AG08396 (cell line): Measurements from ENCODE around the gene CCNL2.

Experiments
- DNase-seq: peaks from one replicate; pipeline ENCODE4 v3.0.0; 2012; ENCODE audit warnings: low spot score, mixed read lengths

Gene CCNL2

DNA sequence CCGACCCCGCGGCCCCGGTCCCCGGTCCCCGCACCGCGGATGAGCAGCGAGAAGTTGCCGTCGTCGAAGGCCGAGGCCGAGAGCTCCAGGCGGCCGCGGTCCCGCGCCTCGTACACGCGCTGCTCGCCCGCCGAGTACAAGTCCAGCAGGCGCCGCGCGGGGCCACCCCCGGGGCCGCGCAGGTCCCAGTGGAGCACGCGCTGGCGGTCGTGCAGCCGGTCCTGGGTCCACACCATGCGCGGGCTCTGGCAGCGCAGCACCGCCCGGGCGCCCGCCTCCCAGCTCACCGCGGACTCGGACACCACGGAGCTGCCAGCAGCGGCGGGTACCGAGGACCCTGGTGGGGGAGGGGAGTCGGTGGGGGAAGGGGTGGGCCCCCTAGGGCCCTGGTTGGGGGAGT lies 43.7 kb downstream of the CCNL2 start:
- peak; percentile 59 for DNase-seq

DNA sequence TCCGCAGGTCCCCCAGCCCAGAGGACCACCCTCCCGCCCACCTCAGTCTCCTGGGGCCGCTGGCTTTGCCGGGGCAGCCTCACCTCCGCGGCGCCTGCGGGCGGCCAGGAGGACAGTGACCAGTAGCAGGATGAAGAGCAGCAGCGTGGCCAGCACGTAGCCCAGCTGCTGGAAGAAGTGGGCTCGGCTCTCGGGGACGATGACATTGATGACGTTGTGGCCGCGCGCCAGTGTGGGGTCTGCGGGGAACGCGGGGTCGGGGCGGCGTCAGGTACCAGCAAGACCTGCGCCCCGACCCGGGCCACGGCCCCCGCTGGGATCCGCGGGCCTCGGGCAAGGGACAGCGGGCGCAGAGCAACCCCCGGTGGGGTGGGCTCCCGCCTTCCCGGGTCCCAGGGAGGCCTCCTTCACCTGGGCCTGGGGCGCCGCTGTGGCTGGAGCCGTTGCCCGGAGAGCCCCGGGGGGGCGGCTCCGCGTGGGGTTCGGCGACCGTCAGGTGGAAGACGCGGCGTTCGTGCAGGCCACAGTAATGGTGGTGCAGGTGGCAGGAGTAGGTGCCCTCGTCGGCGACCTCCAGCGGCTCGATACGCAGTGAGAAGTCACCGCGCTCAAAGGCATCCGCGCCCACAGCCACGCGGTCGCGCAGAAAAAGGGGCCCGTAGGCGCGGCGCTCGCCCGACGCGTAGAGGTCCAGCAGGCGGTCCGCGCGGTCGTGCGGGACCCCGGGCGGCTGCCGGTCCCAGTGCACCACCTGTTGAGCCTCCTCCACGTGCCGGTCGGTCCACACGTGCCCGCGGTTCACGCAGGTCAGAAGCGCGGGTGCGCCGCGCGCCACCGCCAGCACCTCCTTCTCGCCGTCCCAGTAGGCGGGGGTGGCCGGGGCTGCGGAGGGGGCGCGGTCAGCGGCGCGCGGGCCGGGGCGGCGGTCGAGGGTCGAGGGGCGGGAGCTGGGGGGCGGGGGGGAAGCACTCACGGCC lies 44.6 kb downstream of the CCNL2 start:
- DNase-seq: no peak

DNA sequence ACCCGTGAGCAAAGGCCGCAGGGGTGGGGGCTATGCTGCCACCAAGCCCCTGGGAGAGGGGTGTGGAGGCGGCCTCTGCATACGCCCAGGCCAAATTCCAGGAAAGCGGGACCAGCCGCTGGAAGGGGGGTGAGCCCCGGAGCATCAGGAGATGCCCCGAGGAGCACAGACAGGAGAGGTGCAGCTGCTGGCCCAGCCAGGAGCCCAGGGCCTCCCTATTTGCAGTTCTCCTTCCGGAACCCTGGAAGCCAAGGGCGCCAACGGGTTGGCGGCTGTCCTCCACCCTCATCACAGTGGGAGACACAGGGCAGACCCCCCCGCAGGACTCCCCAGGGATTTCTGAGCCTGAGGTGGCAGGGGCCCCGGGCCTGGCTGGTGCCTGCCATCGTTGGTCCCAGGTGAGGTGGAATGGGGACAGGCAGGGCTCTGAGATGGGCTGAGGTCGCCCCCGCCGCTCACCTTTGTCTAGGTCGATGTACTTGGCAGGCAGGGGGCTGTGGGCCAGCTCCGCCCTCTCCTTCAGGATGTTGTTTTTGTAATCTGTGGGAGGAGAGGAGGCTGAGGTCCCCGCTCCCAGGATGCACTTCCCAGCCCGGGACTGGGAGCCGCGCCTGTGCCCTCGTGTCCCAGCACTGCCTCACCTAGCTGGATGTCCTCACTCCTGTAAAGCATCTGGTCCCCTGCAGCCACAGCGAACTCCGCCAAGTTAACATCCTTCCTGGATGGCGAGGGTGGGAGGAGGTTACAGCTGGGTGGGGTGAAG lies 45.6 kb downstream of the CCNL2 start:
- DNase-seq: no peak

DNA sequence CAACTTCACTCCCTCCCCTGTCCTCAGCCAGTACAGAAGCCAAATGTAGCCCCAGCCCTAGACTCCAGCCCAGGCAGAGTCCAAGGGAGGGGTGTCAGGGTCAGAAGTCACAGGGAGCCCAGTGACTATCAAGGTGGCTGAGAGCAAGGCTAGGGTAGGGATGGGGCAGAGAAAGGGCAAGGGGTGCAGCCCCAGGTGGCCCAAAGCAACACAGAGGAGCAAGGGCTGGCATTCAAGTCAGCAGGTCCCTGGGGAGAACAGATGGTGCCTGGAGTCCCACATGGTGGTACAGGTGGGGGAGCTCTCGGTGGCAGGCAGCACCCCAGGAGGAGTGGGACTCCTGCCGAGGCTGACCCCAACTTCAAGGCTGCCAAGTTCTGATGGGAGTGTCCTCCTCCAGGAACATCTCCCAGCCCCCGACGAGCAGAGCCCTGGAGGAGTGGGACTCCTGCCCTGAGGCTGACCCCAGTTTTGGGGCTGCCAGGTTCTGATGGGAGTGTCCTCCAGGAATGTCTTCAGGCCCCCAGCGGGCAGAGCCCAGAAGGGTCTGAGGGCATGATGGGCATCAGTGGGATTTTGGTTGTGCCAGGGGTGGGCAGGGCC lies 46.2 kb downstream of the CCNL2 start:
- DNase-seq: no peak

DNA sequence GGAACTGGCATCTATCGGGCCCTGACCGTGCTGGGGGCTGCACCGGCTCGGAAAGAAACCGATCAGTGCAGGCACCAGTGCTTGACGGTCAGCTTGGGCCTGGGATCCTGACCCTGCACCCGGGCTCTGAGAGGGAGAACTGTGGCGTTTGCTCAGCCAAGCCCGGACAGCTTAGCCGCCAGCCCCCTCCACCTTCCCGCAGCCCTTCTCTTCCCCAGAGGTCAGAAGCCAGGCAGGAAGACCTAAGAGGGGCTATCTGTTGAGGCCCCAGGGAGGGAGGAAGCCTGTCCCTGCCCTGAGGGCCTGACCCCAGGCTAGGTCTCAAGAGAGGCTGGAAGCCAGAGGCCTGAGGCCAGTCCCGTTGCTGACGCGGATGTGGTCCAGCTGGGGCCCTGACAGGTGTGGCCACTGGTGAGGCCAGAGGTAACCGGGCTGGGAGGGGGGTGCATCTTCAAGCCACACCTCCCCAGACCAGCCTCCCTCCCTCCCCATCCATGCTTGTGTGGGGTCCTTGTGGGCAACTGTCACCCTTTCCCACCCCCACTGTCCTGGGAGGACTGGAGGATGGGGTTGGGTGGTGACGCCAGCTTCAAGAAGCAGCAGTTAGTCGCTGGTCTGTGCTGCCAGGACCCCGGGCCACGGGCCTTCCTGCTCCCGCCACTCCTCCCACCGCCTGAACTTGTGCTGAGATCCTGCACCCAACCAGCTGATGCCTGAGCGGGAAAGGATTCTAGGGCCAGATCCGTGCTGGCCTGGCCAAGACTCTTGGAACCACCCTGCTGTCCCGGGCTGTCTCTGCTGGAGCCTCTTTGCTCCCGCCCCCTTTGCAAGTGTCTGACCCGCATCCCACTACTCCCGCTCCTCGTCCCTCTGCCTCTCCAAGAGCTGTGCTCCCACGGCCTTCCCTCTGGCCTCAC lies 47.4 kb downstream of the CCNL2 start:
- peak; percentile 53 for DNase-seq

DNA sequence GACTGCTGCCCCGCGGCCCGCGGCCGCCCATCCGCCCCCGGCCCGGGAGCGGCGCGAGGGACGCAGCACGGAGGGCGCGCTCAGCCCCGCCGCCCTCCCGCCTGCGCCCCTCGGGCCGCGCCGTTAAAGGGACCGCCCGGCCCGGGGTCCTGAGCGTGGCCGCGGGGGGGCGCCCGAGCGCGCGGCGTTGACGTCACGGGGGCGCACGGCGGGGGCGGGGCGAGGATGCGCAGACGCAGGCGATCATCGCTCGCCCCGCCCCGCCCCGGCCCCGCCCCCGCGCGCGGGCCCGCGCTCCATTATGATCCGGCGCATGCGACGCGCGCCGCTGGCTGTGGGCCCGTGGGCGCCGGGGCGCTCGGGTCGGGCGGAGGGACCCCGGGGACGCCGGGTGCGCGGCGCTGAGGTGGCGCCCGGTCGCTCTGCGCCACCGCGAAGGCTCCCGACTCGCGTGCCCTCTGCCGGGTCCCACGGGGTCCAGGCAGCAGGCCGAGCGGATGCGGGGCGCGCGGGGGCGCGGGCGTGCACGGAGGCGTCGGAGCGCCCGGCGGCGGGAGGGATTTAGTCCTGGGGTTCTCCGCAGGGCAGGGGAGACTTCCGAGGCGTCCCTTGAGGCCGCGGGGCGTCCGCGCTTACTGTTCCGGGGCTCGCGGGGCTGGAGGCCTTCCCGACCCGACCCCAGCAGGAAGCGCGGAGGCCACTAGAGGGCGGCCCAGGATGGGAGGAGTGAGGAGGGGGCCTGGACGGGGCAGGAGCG lies 49.7 kb downstream of the CCNL2 start, which contains the start of gene DVL1:
DVL1 (minus strand) TSS at position 163 of the 757 bp plus-strand sequence. CDS start 353 bp downstream, outside the sequence.
- DNase-seq: peak; percentile 93

DNA sequence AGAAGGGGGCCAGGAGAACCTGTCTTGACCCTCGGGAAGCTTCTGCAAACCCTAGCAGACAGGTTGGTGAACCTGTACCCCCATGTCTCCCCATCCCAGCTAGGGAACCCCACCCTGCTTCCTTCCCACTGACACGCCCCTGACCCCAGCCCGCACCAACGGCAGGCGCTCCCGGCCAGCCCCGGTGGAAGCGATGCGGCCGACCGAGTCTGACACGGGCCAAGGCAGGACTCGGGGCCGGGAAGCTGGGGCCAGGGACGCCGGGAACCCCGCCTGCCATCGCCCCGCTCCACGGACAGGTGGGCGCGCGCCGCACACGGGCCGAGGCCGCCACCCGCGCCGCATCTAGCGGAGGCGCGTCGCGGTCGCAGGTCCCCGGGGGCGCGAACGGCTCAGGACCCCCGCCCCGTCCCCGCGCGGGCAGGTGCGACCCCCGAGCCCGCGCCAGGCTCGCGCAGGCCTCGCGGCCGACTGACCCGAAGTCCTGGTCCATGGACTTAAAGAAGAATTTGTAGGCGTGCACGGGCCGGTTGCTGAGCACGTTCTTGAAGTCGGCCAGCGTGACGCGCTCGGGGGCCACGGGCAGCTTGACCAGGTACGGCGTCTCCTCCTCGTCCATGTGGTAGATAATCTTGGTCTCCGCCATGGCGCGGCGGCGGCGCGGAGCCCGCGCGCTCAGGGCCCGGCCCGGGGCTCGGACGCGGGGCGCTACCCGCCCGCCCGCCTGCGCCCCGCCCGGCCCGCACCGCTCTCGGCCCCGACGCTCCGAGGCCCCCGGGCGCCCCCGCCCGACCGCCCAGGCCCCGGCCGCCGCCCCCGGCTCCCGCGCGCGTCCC lies 50.5 kb downstream of the CCNL2 start:
- DNase-seq: no peak

DNA sequence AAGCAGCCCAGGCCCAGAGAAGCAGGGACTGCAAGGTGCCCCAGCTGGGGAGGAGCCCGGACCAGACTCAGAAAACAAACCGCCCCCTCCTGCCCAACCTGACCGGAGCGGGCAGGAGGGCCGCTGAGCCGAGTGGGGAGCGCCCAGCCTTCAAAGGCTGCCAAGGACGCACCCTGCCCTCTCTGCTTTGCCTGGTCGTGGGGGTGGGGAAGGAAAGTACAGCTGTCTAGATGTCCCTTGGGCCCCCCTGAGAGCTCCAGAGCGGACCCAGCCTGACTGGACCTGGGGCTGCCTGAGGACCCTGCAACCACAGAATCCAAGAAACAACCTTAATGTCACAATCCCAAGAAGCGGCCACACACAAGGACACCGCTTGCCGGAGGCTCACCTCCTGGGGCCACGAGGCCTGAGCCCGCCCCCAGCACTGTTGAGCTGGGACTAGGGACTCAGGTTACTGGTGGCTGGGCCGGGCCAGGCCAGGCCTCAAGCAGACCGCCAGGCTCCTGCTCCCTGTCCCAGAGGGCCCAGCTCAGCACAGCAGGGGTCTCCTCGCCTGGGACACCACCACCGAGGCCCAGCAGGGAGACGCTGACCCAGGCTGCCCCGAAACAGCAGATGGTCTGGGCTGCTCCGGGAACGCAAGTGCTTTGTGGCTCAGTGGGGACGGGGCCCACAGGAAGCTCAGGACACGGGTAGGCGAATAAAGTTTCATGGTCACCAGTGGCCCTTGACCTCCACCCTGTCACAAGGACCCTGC lies 51.3 kb downstream of the CCNL2 start:
- no peak for DNase-seq

DNA sequence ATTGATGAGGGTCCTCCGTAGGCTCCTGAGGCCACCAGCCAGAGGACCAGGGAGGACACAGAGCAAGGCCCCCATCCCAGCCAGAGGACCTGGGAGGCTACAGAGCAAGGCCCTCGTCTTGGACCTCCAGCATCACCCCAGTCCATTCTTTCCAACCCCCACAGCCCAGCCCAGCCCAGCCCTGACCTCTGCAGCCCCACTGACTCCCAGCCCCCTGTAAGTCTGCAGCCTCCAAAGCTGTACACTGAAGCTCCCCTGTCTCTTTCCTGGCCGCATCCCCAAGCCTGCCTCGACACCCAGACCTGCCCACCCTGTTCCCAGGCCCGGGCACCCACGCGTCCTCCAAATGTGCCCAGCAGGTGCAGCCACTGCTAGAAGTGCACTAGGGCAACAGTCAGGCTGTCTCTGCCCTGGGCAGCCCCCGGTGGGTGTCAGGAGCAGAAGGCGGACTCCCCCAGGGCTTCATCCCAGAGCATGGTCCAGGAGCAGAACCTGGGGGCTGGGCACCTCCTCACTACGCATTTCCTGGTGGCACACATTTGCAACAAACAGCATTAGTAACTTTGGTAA lies 52.0 kb downstream of the CCNL2 start:
- DNase-seq: no peak

DNA sequence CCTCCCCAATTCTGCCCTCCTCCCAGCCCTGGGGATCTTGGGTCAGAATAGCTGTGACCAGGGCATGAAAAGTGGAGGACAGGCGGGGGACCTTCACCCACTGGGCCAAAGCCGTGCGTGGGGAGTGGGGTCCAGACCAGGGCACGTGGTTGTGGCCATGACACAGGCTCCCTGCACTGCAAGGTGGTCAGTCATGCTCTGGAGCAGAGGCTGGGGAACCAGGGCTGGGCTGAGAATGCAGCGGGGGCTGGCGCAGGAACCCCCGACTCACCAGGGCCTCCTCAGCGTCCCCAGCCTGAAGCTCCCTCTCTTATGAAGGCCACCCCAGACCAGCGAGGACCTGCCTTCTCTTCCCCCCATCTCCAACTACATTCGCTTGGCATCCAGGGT lies 52.6 kb downstream of the CCNL2 start:
- no peak for DNase-seq

DNA sequence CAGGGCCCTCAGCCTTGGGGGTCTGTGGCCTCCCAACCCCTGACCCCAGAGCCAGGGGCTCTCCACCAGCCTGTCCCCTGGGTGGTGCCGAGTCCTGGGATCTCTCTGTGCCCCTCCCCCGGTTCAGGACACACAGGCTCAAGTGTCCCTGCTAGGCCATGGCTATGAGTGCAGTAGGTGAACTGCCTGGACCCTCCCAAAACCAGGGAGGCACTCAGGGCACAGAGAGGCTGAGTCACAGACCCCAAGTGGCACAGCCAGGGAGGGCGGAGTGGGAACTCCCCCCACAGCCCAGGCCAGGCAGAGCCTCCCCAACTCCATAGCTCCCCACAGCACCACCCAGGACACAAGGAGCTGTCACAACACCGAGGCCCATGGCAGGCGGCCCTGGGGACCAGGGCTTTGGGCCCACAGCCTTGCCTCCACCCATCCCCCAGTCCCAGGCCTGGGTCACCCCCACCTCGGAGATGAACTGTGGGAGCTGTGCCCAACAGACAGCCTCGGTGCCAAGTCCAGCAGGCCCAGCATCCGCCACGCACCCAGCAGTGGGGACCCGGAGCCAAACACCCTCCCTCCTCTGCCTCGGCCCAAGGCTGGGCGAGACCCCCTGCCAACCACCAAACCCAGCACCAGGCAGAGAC lies 53.2 kb downstream of the CCNL2 start:
- no peak for DNase-seq

DNA sequence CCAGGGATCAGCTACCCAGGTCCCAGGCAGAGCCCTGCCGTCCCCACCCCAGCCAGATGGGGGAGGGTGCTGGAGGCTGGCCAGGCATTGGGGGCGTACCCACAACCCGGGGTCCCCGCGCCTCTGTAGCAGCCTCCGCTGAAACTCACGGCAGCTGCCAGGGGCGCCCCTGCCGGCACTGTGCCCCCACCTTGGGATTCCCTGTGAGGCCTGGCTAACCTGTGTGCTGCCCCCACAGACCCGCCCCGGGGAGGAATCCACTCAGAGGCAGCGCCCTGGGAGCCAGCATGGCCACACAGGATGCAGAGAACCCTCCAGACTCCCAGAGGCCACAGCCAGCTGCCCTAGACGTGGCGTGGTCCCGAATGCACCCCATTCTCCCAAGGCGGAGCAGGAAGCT lies 53.8 kb downstream of the CCNL2 start:
- no peak for DNase-seq

DNA sequence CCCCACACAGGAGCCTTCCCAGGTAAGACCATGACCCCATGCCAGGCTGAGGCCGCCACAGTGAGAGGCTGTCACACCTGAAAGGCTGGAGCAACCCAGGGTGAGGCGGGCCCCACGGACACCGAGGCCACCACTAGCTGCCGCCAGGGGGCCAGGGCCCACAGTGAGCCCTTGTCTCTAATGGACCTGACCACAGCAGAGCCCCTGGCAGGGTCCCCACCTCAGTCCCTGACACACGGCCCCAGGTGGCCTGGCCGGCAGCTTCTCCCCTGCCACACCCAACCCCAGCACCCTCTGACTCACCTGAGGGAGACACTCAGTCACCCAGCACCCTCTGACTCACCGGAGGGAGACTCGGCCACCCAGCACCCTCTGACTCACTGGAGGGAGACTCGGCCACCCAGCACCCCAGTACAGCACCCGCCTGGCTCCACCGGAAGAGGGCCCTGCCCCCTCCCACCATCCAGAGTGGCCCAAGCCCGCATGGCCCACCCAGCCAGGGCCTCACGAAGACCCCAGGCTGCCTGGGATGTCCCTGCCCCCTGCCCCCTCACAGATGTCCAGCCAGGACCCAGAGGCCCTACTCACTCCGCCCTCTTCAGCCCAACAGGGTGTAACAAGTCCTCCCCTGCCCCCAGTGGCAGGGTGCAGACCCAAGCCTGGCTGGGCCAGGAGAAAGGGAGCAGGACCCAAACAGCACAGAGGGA lies 54.3 kb downstream of the CCNL2 start:
- peak; percentile 82 for DNase-seq

DNA sequence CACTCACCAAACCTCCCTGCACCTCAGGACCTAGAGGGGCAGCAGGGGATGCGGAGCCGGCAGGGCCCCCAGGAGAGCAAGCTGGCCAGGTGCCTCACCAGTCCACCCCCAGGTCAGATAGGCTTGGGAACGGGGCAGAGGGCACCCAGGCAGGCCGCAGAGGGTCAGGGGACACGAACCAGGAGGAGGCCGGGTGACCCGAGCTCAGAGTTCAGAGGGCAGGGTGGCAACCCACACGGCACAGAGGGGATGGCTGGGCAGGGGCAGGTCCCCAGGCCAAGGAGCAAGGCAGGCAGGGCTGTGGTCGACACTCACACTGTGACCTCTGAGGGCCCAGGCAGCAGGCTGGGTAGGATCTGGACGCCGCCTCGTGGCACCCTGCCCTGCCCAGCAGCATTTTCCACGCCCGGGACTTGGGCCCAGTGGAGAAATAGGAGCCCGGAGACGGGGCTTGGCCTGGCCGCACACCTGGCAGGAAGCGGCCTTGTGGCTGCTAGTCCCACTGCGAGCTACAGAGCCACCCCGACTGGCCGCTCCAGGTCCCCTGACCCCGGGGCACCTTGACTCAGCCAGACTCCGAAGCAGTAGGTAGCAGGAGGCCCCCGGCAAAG lies 55.2 kb downstream of the CCNL2 start:
- DNase-seq: no peak

DNA sequence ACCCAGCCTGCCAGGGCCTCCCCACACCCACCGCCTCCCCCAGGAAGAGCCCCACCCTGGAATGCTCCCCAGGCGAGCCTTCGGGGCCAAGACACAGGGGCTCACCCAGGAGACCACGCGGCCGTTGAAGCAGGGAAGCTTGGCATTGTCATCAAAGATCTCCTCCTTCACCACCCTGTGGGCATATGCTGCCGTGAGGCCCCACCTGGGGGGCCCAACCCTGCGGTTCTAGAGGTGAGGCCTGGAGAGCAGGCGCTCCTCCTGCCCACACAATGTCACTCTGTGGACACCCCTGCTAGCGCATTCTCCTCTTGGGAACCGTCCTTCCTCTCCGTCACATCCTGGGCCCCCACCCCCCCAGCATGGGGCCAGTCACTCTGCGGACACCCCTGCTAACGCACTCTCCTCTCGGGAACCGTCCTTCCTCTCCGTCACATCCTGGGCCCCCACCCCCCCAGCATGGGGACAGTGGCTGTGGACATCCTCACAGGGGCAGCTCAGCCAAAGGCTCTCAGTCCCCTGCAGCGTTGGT lies 56.5 kb downstream of the CCNL2 start:
- no peak for DNase-seq

DNA sequence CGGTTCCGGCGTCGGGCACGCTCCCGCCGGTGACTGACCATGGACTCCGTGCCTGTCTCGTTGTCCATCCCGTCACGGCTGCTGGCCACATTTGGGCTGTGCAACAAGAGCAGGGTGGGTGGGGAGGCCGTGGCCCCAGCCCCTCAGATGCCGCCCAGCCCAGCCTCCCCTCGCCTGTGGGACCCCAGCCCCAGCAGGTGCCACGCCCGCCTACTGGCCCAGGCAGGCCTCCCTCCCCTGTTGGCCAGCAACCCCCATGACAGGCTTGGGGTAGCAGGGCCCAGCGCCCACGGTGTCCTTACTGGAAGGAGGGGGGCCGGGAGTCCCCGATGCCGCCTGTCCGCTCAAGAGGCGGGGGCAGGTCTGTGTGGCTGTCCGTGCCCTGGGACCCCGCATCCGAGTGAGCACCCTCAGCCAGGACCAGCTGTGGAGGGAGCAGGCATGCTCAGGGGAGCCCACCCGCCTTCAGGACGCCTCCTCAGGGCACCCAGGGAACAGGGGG lies 57.0 kb downstream of the CCNL2 start:
- no peak for DNase-seq
